Stimulated activated CD8-positive, alpha-beta memory T cell treated with anti-CD3 and anti-CD28 coated beads, Interleukin-15, amount 100 ng/mL, for 24 hours (primary cell): ENCODE results near the gene IQCN.
"Not testable (repeated sequence)": the region's sequence is repeated elsewhere in the genome, so short reads cannot be mapped to it uniquely, and the experiment has no call there.

Source experiments
- DNase-seq: peaks from one replicate; pipeline ENCODE4 v3.0.0-alpha.2; 2020; ENCODE audit warnings: low read depth

Gene IQCN

GRCh38 chr19:18230941-18231734 lies 43.1 kb downstream of the IQCN start:
- DNase-seq: no peak

- no peak for DNase-seq
These were observed 44.3 kb downstream of the IQCN start for GRCh38 chr19:18229915-18230314.

GRCh38 chr19:18229474-18229873 lies 44.8 kb downstream of the IQCN start:
- DNase-seq: no peak

GRCh38 chr19:18227781-18228271 lies 46.4 kb downstream of the IQCN start:
- no peak for DNase-seq

- no peak for DNase-seq
These were observed 47.1 kb downstream of the IQCN start for GRCh38 chr19:18226956-18227780.

GRCh38 chr19:18225702-18226468 lies 48.4 kb downstream of the IQCN start, which contains the start of gene PDE4C:
Gene PDE4C, minus strand, starts transcription at chr19:18226438. Its CDS starts 23 bp downstream, at chr19:18226415.
- no peak for DNase-seq

GRCh38 chr19:18225355-18225701 lies 48.9 kb downstream of the IQCN start:
- DNase-seq: no peak

GRCh38 chr19:18224525-18225354 lies 49.5 kb downstream of the IQCN start:
- peak; percentile 73 for DNase-seq

- DNase-seq: no peak
These were observed 50.3 kb downstream of the IQCN start for GRCh38 chr19:18223860-18224524.

GRCh38 chr19:18221815-18222725 lies 52.2 kb downstream of the IQCN start:
- no peak for DNase-seq

- no peak for DNase-seq
These were observed 53.5 kb downstream of the IQCN start for GRCh38 chr19:18220632-18221275.

- no peak for DNase-seq
These were observed 54.2 kb downstream of the IQCN start for GRCh38 chr19:18219911-18220631.

GRCh38 chr19:18218600-18218999 lies 55.7 kb downstream of the IQCN start:
- DNase-seq: no peak

- DNase-seq: no peak
These were observed 56.1 kb downstream of the IQCN start for GRCh38 chr19:18218159-18218558.

- DNase-seq: no peak
These were observed 57.5 kb downstream of the IQCN start for GRCh38 chr19:18216789-18217188.

GRCh38 chr19:18214779-18215433 lies 59.3 kb downstream of the IQCN start:
- no peak for DNase-seq

GRCh38 chr19:18211683-18212082 lies 62.6 kb downstream of the IQCN start:
- DNase-seq: no peak

- DNase-seq: not testable (repeated sequence)
These were observed 64.3 kb downstream of the IQCN start for GRCh38 chr19:18209912-18210311.
